GM21515 (cell line): ENCODE measurements around the gene OGG1.

ENCODE experiments used
- ATAC-seq: cut with Tn5 transposase; IDR thresholded peaks from one replicate; pipeline ENCODE4 v1.9.1; 2021; ENCODE audit not compliant: unreplicated experiment

The OGG1 gene

DNA sequence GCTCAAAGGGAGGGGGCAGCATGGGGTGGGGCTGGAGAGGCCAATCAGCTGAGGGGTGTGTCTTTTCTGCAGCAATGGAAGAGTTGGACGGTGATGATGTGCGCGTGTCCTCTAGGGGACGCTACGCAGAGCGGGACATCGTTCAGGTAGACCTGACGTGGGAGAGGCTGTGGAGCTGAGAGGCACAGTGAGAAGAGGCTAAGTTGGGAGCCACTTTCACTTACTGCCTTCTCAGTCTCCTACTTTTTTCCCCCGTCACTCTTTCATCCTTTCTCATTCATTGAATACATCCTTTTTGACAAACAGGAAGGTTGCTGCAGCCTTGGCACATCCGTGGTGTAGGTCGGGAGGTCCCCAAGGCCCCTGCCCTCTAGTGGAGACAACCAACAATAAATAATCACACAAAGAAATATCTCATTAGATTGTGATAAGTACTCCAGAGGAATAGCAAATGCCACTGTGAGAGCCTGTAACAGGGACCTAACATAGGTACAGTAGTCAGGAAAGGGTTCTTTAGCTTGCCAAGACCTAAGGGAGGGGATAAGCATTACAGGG lies 22.6 kb upstream of the OGG1 start:
- ATAC-seq: no peak

- no peak for ATAC-seq
These were observed 22.0 kb upstream of the OGG1 start for GRCh38 chr3:9727743-9728142.

- ATAC-seq: no peak
These were observed 20.3 kb upstream of the OGG1 start for GRCh38 chr3:9729419-9729818.

DNA sequence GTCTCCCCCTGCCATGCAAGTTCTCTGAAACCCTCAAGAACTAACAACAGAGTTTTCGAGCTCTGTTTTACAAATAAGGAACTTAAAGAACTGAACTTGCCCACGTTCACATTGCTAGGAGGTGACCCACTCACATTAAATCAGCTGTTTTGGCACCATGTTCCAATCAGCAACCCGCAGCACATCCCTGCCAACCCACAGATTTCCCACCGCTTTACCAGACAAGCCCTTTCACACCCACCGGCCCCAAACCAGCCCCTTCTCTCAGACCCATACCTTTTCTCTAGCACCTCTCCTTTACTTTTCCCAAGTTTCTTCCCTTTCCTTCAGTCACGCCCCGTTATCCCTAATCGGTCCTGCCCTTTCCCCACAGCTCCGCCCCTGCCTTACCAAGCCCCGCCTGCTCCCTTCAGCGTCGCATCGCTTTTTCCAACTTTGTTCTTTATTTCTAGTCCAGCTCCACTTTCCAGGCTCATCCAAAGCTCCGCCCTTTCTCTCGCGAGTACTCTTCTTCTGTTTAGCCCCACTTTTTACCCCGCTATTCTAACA lies 19.0 kb upstream of the OGG1 start:
- peak; percentile 42 for ATAC-seq

GRCh38 chr3:9731206-9732079 lies 18.3 kb upstream of the OGG1 start, which contains the start of gene BRPF1:
Gene BRPF1, plus strand, starts transcription at chr3:9731735. Its CDS starts 2,406 bp downstream, at chr3:9734141.
- ATAC-seq: peak; percentile 89

DNA sequence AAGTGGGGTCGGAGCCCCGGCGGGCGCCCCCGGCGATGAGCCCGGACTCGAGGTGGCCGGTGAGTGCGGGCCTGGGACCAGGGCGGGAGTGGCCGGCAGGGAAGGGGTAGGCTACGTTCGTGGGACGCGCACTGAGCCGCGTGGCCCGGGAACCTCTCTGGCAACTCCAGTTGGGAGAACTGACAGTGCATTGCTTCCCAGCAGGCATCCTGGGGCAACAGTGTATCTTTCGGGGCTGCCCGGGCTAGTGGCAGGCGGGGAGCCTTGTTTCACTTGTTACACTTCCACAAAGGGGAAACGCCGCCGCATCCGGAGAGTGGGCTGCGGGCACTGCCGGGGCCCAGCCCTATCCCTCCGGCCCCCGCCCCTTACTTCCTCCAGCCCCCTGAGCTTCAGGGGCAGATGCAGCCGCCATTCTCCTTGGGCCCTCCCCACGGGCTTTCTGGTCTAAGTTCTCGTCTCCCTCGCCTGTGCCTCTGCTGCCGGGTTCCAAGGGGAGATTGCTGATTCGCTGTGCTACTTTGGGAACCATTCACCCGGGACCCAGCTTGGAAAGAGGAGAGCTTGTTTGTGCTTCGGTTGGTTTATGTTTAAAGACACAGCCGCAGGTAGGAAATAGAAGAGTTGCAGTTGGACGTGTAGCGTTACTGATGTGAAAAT lies 17.5 kb upstream of the OGG1 start:
- peak; percentile 10 for ATAC-seq

DNA sequence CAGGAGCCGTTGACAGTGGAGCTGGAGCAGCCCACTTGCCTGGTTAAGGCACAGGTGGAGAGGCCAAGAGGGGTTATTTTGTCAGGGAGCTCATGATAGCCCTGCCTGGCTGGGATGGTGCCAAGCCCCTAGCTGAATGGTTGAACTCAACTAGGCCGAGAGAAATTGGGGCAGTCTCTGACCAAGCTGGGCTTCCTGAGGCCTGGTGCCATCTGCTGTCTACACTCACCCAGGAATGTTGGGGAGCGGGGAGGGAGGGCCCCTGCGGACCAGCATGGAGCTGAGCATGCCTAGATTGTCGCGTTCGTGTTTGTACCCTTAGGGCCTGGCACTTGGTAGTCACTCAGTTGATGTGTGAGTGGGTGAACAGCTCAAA lies 17.0 kb upstream of the OGG1 start:
- ATAC-seq: no peak

- no peak for ATAC-seq
These were observed 12.9 kb upstream of the OGG1 start for GRCh38 chr3:9736831-9737230.

DNA sequence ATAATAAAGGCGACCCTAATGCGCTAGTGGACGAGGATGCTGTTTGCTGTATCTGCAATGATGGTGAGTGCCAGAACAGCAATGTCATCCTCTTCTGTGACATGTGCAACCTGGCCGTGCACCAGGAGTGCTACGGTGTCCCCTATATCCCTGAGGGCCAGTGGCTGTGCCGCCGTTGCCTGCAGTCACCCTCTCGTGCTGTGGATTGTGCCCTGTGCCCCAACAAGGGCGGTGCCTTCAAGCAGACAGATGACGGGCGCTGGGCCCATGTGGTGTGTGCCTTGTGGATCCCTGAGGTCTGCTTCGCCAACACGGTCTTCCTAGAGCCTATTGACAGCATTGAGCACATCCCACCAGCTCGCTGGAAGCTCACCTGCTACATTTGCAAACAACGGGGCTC lies 10.6 kb upstream of the OGG1 start:
- no peak for ATAC-seq

GRCh38 chr3:9742560-9742959 lies 7.2 kb upstream of the OGG1 start:
- no peak for ATAC-seq

GRCh38 chr3:9743548-9743947 lies 6.2 kb upstream of the OGG1 start:
- no peak for ATAC-seq

DNA sequence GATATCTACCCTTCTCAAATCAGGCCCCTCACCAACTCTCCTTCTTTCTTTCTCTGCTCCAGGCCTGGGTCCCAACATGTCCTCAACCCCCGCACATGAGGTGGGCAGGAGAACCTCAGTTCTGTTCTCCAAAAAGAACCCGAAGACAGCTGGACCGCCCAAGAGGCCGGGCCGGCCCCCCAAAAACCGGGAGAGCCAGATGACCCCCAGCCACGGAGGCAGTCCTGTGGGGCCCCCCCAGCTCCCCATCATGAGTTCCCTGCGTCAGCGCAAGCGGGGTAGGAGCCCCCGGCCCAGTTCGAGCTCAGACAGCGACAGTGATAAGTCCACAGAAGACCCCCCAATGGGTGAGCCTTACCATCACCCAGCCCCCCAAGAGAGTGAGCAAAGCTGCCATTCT lies 5.6 kb upstream of the OGG1 start:
- ATAC-seq: no peak

- ATAC-seq: no peak
These were observed 4.2 kb upstream of the OGG1 start for GRCh38 chr3:9745521-9745920.

- no peak for ATAC-seq
These were observed 3.4 kb upstream of the OGG1 start for GRCh38 chr3:9746330-9746729.

DNA sequence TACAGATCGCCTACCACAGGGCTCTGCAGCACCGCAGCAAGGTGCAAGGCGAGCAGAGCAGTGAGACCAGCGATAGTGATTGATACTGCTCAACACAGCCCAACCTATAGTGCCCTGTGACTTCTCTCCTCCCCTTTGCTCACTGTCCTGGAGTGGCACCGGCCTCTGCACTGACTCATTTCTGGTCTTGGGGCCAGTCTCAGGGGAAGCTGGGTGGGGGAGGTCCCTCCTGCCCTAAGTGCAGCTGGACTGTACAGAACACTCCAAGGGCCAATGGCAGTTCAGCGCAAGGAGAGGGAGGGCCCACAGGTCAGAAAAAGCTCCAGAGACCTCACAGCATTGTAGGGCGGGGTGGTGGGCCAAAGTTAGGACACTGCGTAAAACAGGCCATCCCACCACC lies 2.5 kb upstream of the OGG1 start:
- ATAC-seq: no peak

DNA sequence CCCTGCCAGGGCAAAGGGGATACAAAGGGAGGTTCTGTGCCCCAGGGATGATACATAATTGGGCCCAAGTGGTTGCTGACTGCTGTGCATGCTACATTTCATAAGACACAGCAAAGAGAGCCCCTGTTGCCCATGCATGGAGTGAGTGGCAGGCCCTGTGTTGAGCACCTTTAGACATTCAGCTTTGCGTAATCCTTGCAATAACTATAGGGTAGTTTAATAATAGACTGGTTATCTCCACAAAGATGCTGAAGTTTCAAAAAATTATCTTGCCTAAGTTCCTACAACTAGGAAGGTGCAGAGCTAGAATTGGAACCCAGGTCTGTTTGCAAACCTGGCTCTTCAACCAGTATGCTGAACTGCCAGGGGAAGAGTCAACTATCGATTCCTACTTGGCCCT lies 1.7 kb upstream of the OGG1 start:
- no peak for ATAC-seq

GRCh38 chr3:9749296-9749644 lies 482 bp upstream of the OGG1 start:
- no peak for ATAC-seq

- ATAC-seq: no peak
These were observed 1.0 kb downstream of the OGG1 start for GRCh38 chr3:9750556-9751411.

DNA sequence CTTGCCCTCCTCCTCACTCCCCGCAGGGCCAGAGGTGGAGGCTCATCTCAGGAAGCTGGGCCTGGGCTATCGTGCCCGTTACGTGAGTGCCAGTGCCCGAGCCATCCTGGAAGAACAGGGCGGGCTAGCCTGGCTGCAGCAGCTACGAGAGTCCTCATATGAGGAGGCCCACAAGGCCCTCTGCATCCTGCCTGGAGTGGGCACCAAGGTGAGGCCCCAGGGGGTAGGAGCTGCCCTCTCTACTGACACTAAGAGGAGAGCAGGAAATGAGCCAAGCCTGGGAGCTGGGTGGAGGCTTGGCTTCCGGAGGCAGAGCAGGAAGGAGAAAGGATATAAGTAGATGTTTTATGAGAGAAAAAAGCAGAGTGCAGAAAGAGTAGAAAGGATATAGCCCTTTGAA lies 4.9 kb downstream of the OGG1 start:
- no peak for ATAC-seq

DNA sequence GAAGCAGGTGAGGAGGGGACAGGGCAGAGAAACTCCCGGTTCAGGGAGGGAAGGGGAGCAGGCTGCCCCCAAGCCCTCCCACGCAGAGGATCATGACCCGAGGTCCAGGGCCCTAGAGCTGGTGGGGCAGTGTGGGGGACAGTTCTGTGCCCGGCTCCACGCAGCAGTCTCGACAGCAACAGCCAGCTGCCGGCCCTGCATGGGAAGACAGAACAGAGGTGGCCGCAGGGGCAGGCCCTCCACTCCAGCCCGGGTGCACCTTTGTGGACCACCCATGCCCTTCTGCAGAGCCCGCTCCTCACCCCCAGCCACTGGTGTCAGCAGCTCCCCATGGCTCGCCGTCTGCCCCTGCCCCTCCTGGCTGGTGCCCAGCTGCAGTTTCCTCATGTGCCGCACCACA lies 7.7 kb downstream of the OGG1 start:
- ATAC-seq: no peak
